OCI-M2 (cell line): Measurements from ENCODE around the gene PIGH.
"Not testable (repeated sequence)": the region's sequence is repeated elsewhere in the genome, so short reads cannot be mapped to it uniquely, and the experiment has no call there.

Source experiments
- DNase-seq: peaks from one replicate; lab custom pipeline; 2025; ENCODE audit not compliant: unreplicated experiment; lab: John Stamatoyannopoulos, UW

Gene PIGH

GRCh38 chr14:67553547-67553946 lies 46.5 kb downstream of the PIGH start:
- DNase-seq, result no peak

GRCh38 chr14:67551940-67552339 lies 48.1 kb downstream of the PIGH start:
- DNase-seq, result no peak

GRCh38 chr14:67551123-67551522 lies 48.9 kb downstream of the PIGH start:
- DNase-seq, result no peak

DNA sequence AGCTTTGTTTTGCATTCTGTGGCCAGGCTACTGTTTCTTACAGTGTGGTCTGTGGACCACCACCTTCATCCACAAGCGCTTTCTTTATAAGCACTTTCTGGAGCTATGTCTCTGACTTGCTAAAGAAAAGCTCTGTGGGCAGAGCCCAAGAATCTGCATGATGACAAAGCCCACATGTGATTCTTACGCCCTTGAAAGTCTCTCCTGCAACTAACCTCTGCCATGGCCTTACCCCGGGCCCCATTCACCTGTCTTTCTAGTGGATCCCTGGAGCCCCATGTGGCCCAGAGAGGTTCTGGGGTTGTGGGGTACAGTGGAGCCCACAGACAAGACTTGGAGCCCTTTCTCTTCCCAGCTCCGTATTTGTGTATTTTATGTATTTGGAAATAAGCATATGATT lies 50.3 kb downstream of the PIGH start:
- no peak for DNase-seq

- no peak for DNase-seq
These were observed 52.8 kb downstream of the PIGH start for GRCh38 chr14:67547224-67547780.

GRCh38 chr14:67544590-67544989 lies 55.5 kb downstream of the PIGH start:
- no peak for DNase-seq

DNA sequence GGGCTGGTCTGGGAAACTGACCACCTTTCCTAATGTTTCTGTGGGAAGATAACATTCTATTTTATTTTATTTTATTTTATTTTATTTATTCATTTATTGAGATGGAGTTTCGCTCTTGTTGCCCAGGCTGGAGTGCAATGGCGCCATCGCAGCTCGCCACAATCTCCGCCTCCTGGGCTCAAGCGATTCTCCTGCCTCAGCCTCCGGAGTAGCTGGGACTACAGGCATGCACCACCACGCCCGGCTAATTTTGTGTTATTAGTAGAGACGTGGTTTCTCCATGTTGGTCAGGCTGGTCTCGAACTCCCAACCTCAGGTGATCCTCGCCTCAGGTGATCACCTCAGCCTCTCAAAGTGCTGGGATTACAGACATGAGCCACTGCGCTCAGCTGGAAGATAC lies 57.4 kb downstream of the PIGH start:
- DNase-seq, result not testable (repeated sequence)

DNA sequence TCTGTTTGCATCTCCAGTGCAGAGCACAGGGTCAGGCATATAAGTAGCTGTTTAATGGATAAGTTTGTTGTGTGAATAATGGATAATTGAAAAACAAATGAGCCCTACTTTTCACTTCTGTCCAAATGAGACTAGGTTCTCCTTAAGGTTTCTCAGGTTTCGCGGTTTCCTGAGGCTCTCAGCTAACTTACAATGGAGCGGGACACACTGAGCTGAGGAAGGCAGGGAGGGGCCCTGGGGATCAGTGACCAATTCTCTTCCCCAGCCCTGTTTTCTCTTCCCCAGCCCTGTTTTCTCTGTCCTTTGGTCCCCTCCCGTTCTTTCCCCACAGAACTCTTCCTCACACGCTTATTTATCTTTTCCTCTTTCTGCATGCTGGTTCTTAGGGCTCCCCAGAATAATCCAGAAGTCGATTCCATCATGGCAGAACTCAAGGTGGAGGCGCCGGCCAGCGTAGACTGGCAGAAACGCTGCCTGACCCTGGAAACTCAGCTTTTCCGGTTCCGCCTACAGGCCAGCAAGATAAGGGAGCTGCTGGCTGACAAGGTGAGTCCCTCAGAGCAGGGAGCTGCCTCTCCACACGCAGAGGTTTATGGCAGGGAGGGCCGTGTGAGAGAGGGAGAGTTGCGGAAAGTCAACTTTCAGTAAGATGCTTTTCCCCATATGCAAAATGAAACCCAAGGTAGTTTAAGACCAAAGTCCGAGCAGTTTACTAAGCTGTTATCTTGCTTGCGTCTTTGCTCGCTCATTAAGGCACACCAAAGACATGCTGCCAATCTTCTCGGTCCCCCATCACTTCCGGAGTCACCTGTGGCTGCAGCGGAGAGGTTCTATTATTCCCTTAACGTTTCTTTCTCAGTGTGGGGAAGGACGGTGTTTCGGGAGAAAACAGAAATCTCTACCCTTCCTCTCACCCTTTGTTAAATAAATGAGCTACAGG lies 58.4 kb downstream of the PIGH start:
- no peak for DNase-seq
